MG63 (cell line): ENCODE data around the gene OXCT2. TPM values are rescaled to one million over a fixed set of nuclear protein-coding genes. Genes with fewer than 3 reads are reported as not detected.

Experiments used
- DNase-seq: peaks from one replicate; pipeline ENCODE4 v3.0.0-alpha.2; 2020
- H3K27me3 ChIP-seq: fragments of 250-450 bp; sonication (Bioruptor Pico); 2 replicates; pipeline ENCODE4 v1.5.1; 2020; ENCODE audit warnings: mild to moderate bottlenecking, moderate library complexity
- H3K36me3 ChIP-seq: fragments of 250-450 bp; sonication (Bioruptor Pico); 2 replicates; pipeline ENCODE4 v1.5.1; 2020; ENCODE audit warnings: mild to moderate bottlenecking, moderate library complexity
- H3K4me3 ChIP-seq: fragments of 250-450 bp; sonication (Bioruptor Pico); 2 replicates; pipeline ENCODE4 v1.5.1; 2020; ENCODE audit warnings: mild to moderate bottlenecking, moderate library complexity
- H3K9me3 ChIP-seq: fragments of 250-450 bp; sonication (Bioruptor Pico); 2 replicates; pipeline ENCODE4 v1.5.1; 2020; ENCODE audit warnings: mild to moderate bottlenecking, moderate library complexity
- total RNA-seq: library from RNA; depleted of rRNA; stranded (reverse); fragments of >200 nt; shearing (Covaris generic); gene quantifications from 2 replicates; pipeline ENCODE4 v1.2.3, GENCODE V29; 2014; ENCODE audit warnings: low replicate concordance

OXCT2 gene
- total RNA-seq, 1 experiment from 2014 or later = not detected

DNA sequence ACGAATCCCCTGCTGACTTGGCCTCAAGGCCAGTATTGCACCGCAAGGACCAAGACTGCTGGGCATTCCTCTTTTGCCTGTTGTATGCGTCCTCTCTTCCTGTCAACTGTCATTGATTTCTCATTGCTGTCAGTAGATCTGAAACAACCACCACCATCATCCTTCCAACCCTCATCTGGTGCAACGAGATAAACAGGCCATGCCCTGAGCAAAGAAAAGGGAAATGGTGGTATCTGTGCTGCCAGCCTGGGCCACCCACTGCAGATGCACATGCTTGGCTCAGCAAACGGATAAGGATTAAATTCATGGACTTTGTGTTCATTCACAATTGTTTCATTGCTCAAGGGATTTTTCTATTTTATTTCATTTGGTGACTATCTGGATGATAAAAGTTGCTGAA is 13.6 kb downstream of the OXCT2 start:
- Histone ChIP-seq H3K27me3 (no peaks in the 10 kb centered on the region), H3K4me3 (no peak overlapping the region), H3K36me3 (peaks cover 33% of the 10 kb centered on the region), H3K9me3 (no peaks in the 10 kb centered on the region)
- DNase-seq = no peak

DNA sequence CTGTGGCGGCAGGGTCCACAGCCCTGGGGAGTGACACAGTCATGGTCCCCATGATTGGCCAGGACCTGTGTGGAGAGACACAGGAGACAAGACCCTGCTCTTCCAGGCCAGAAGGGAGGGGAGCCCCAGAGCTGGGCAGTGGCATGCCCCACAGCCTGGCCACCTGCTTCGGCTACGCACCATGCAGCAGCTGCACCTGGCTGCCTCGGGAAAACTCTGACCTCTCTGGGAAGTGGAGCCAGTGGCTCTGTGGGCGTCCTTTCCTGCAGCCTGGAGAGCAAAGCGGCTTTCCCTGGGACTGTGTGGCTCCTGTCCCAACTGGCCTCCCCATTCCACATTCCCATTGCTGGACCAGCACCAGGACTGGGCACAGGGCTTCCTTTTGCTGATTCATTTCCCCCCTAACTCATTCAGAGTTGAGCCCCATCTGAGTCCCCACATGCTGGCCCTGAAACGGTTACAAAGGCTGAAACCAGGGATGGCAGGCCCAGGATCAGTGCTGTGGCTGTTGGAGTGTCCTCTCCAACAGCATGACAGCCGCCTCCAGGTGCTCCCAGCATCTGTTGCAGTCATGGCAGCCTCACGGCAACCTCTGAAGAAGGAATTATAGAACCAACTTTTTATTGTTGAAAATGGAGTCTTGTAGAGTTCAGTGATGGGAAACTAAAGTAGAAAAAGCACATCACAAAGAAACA is 15.0 kb downstream of the OXCT2 start:
- H3K36me3 ChIP-seq = peaks cover 47% of the 10 kb centered on the region
- DNase-seq = no peak

DNA sequence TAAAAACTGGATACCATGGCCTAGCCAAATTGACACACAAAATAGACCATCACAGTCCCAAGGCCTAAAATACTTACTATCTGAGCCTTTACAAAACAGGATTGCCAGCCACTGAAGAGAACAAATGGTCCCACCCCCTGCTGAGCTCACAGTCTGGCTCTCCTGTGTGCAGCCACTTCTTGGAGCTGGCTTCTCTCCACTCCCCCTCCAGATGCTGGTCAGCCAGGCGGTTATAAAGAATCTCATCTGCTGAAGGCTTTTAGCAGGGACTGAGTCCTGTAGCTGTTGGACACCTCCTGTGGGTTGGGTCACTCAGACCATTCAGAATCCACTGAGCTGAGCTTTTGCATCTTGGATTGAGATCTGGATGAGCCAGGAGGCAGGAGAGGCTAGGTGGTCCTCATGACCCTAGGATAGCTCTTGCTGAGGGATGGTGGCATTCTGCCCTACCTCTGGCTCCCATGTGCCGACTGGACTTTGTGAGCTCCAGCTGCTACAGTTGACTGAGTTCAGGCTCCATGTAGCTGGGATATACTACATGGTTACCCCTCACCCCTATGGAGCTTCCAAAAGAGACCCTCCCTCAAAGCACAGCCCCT is 16.1 kb downstream of the OXCT2 start:
- H3K4me3 ChIP-seq = no peak overlapping the region
- peak; percentile 38 for DNase-seq
- H3K36me3 ChIP-seq = peaks cover 57% of the 10 kb centered on the region
- H3K9me3 ChIP-seq = no peaks in the 10 kb centered on the region
- no peaks in the 10 kb centered on the region for H3K27me3 ChIP-seq

More for the DNA sequence above, 15.0 kb downstream of the OXCT2 start:
- Histone ChIP-seq H3K27me3 (no peaks in the 10 kb centered on the region), H3K9me3 (no peaks in the 10 kb centered on the region), H3K4me3 (no peak overlapping the region)

DNA sequence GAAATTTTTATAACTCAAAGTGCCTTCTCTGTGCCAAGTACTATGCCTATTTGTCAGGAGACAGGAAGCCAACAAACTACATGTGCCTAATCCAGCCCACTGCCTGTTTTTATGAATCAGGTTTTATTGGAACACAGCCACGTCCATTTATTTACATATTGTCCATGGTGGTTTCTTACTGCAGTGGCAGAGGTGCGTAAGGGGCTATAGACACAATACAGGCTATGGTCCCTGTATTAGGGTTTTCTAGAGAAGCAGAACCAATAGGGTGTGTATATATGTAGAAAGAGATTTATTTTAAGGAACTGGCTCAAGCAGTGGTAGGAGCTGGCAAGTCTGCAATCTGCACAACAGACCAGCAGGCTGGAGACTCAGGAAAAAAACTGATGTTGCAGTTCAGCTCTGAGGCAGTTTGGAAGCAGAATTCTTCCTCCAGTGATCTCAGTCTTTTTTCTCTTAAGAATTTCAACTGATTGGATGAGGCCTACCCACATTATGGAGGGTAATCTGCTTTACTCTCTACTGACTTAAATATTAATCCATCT is 17.1 kb downstream of the OXCT2 start:
- no peaks in the 10 kb centered on the region for H3K27me3 ChIP-seq
- peaks cover 64% of the 10 kb centered on the region for H3K36me3 ChIP-seq
- H3K4me3 ChIP-seq = no peak overlapping the region
- H3K9me3 ChIP-seq = no peaks in the 10 kb centered on the region
- DNase-seq = no peak

DNA sequence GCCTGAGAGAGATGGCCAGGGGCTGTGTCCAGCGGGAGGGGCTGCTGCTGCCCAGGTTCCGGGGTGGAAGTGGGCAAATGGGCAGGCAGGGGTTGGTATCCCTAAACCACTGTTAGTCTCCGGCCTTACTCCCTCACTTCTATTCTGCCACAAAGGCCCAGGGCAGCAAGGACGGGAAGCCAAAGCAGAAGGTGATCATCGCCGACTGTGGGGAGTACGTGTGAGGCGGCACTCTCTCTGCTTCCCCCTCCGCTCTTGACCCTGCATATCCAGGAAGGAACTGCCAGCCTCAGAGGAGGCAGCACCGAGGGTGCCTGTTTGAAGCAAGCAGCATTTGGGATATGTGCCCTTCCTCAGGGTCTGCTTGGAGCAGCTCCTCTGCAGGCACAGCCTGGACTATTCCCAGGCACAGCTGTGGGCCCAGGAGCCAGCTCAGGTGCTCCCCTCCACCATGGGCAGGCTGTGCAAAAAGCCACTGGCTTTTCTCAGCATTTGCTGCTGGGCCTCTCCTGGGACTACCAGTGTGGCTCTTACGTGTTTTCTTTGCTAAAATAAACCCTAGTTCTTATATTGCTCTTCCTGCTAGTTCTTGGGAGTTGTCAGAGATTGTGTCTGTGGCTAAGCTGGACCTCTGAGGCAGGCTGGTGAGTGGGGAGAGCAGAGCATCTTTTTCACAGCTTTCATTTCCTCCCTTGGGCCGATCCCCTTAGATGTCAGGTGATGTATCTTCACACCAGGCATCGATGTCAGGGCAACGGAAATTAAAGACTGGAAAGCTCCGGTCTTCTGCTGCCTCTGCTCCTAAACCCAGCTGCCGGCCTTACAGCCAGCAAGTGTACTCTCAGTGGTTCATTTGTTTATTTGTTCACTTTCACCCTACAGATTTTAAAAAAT is 17.8 kb downstream of the OXCT2 start:
- Histone ChIP-seq H3K4me3 (no peak overlapping the region), H3K27me3 (no peaks in the 10 kb centered on the region), H3K36me3 (peaks cover 65% of the 10 kb centered on the region), H3K9me3 (no peaks in the 10 kb centered on the region)
- peak; percentile 72 for DNase-seq

DNA sequence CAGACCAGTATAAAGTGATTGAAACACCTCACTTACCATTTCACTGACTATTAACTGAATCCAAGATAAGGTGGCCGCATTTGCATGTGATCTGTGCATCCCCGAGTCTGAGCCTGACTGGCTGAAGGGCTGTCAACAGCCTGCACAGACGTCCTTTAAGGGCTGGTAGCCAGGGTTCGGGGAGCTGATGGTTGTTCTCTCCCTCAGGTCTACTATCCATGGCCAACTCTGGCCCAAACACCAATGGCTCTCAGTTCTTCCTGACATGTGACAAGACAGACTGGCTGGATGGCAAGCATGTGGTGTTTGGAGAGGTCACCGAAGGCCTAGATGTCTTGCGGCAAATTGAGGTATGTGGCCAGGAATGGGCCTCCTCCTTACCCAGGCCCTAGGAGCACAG is 18.4 kb downstream of the OXCT2 start:
- DNase-seq = no peak
- Histone ChIP-seq H3K9me3 (no peaks in the 10 kb centered on the region), H3K4me3 (no peak overlapping the region), H3K36me3 (peaks cover 72% of the 10 kb centered on the region), H3K27me3 (no peaks in the 10 kb centered on the region)

DNA sequence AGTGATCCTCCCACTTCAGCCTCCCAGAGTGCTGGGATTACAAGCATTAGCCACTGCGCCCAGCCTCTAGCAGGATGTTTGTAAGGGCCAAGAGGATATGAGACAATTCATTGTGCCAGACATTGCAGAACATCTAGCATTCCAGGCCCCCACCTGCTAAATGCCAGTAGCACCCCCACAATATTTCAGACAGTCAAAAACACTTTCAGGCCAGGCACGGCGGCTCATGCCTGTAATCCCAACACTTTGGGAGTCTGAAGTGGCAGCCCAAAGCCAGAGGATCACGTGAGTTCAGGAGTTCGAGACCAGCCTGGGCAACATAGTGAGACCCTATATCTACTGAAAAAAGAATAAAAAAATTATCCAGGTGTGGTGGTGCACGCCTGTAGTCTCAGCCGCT is 19.6 kb downstream of the OXCT2 start:
- Histone ChIP-seq H3K4me3 (no peak overlapping the region), H3K36me3 (peaks cover 73% of the 10 kb centered on the region), H3K9me3 (no peaks in the 10 kb centered on the region), H3K27me3 (no peaks in the 10 kb centered on the region)
- DNase-seq = no peak

DNA sequence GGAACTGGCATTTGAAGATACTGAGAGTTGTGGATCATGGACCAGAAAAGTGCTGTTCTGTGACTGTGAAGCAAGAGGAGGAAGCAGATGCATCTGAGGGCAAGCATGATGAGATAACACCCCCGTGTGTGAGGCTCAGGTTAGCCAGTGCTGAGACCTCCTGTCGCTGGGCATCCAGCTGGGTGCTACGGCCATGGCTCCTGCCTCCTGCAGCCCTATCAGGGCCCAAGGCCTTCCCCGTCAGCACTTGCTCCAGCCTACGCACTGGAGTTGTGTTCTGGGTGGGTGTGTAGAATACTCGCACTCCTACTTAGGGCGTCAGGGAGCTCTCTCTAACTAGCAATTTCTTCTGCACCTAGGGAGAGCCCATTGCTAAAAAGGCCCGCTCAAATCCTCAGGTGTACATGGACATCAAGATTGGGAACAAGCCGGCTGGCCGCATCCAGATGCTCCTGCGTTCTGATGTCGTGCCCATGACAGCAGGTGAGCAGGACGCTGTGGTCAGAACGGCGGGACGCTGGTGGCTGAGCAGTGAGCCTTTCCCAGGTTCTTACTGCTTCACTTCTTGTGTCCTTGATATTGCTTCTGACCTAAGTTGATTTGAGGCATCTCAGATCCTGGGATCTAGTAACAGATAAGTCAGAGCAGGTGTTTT is 26.0 kb downstream of the OXCT2 start:
- Histone ChIP-seq H3K27me3 (no peaks in the 10 kb centered on the region), H3K4me3 (no peak overlapping the region), H3K9me3 (no peaks in the 10 kb centered on the region), H3K36me3 (peaks cover 77% of the 10 kb centered on the region)
- DNase-seq = no peak

DNA sequence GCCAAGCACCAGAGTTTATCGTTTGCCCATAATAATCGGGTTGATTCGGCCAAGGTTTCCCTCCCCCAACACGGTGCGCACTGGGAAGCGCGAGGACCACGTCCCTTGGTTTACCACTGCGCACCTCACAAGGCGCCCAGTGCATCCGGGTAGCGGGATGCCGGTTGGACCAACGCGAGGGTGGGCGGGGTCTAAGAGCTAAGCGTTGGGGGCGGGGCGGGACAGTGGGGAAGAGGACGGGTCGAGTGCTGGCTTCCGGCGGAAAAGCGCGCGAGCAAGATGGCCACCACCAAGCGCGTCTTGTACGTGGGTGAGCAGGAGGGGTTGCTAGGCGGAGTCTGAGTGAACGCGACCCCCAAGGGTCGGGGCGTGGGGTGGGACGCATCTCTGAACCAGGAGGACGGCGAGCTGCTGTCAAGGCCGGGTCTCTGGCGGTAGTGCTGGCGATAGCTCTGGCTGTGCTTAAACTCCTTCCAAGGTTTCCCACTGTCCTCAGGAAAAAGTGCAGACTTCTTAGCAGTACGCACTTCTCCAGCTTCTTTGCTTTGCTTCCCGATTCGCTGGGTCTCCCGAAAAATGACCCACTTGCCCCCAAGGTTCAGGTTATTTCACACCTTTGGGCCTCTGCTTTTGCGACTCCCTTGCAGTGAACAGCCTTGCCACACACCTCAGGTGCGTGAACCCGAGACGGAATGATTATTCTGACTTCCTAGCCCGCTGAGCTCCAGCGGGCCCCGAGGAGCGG is 32.4 kb downstream of the OXCT2 start, which contains the start of gene PPIE:
Gene PPIE, plus strand, starts transcription at position 261 of the 745 bp plus-strand sequence. Its CDS starts 19 bp downstream, at position 280.
- Histone ChIP-seq H3K36me3 (peaks cover 38% of the 10 kb centered on the region), H3K27me3 (no peaks in the 10 kb centered on the region), H3K4me3 (peak within 1 kb of the TSS; percentile 94), H3K9me3 (no peaks in the 10 kb centered on the region)
- DNase-seq = peak; percentile 94

DNA sequence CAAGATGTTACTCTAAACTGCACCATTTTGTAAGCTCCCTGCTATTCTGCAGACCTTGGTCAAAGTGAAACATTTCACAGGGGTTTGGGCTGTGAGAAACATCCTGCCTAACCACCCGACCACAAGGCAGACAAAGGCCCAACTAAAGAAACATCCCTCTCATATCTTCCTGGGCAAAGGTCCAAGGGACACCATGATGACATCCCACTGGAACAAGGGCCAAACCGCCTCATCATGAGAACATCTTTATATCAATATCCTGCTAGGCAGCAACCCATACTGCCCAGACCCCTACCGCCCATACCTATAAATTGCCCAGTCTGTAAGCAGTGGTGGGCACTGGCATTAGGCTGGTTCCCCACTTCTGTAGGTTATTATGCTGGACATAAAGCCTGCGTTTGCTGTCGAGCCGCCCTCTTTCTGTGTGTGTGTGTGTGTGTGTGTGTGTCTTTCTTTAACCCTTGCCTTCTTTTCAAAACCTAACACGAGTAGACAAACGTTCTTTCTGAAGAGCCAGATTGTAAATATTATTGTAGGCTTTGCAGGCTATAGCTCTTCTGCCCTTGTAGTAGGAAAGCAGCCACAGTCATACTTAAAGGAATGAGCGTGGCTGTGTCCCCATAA is 33.5 kb downstream of the OXCT2 start:
- Histone ChIP-seq H3K9me3 (no peaks in the 10 kb centered on the region), H3K4me3 (no peak overlapping the region; the same call in 1 of the 2 replicates), H3K36me3 (peaks cover 26% of the 10 kb centered on the region), H3K27me3 (no peaks in the 10 kb centered on the region)
- peak; percentile 70 for DNase-seq

DNA sequence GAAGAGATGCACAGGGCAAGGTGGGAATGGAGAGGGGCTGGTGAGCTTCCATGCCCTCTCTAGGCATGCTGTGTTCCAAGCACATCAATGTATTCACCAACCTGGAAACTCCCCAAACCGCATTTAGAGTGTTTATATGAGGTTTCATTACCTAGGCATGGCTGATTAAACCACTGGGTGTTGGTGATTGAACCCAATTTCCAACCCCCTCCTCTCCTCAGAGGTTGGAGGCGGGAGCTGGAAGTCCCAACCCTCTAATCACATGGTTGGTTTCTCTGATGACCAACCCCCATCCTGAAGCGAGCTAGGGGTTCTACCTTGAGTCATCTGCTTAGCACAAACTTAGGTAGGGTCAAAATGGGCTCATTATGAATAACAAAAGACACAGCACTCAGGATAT is 35.4 kb downstream of the OXCT2 start:
- no peaks in the 10 kb centered on the region for H3K27me3 ChIP-seq
- peak; percentile 61 for DNase-seq
- H3K4me3 ChIP-seq = no peak overlapping the region
- H3K36me3 ChIP-seq = peaks cover 10% of the 10 kb centered on the region
- H3K9me3 ChIP-seq = 0 out of 2 replicates have a peak, but pooled peaks cover under 1% of the 10 kb centered on the region

DNA sequence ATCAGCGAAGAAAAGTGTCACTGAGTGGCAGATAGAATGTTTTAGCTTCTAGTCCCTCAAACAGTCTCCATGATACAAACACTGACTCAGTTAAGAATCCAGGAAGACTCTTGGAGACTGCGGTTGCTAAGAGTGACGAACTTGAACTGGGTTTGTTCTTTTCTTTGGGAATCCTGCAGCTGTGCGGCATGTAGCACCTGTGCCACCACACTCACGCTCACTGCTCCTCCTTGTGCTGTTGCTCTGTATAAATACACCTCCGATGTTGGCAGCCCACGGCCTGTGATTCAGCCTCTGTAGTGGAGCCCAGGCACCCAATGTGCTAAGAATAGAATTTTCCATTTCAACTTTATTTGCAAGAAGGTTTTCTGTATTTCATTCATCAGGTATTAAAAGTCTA is 38.0 kb downstream of the OXCT2 start:
- DNase-seq = peak; percentile 53
- Histone ChIP-seq H3K36me3 (no peaks in the 10 kb centered on the region), H3K9me3 (peaks cover 3% of the 10 kb centered on the region; the same call in 1 of the 2 replicates), H3K4me3 (no peak overlapping the region), H3K27me3 (peaks cover 4% of the 10 kb centered on the region)

DNA sequence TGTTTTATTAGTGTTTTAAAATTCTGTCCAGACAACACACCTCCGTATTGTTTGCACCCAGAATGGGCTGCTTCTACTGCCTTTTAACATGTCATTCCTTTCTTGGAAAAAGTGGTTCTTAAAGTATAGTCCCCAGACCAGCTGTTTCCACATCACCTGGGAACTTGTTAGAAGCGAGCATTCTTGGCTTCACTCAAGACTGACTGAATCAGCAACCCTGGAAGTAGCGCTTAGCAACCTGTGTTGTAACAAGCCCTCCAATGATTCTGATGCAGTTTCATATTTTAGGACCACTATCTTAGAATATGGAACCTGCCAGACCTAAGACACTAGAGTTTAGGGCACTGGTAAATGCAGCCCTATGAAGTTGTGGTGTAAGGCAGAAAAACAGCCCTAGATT is 38.4 kb downstream of the OXCT2 start:
- no peak for DNase-seq
- H3K4me3 ChIP-seq = no peak overlapping the region
- no peaks in the 10 kb centered on the region for H3K36me3 ChIP-seq
- peaks cover 3% of the 10 kb centered on the region; the same call in 1 of the 2 replicates for H3K9me3 ChIP-seq
- peaks cover 8% of the 10 kb centered on the region for H3K27me3 ChIP-seq

DNA sequence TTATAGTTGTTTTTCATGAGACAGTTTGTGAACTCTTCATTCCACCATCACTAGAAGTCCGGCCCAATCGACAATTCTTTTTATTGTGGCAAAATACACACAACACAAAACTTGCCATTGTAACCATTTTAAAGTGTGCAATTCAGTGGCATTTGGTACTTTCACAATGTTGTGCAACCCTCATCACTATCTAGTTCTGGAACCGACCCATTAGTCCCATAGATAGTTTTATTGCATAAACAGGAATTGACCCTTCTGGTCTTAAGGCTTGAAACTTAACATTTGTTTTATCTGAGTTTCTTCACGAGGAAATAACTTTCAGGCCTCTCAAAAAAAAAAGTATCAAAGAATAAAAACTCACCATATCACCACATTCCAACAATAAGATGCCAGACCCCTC is 41.3 kb downstream of the OXCT2 start:
- Histone ChIP-seq H3K27me3 (peaks cover 24% of the 10 kb centered on the region), H3K36me3 (no peaks in the 10 kb centered on the region), H3K4me3 (no peak overlapping the region), H3K9me3 (peaks cover 3% of the 10 kb centered on the region; the same call in 1 of the 2 replicates)
- no peak for DNase-seq

DNA sequence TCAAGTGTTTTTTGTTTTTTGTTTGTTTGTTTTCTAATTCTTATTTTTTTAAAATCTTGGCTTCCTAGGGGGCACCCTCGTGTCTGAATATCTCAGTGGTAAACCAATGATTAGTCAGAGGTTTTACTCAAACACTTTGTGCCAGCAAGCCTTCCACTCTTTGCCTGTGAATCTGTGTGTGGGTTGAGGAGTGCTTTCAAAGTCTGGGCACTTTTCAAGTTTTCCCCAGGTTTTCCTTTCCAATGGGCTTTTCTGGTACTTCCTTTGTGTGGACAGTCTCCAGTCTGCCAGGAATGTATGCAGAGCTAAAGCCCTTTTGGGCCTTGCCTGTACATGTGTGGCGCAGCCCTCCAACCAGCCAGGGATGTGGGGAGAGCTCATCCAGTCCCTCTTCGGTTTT is 42.1 kb downstream of the OXCT2 start:
- peaks cover 24% of the 10 kb centered on the region for H3K27me3 ChIP-seq
- H3K36me3 ChIP-seq = no peaks in the 10 kb centered on the region
- H3K9me3 ChIP-seq = peaks cover 3% of the 10 kb centered on the region
- no peak overlapping the region for H3K4me3 ChIP-seq
- DNase-seq = peak; percentile 55
